Kidney epithelial cell (primary cell): Measurements from ENCODE around the gene OAS2. TPM values are rescaled to one million over a fixed set of nuclear protein-coding genes. Genes with fewer than 3 reads are reported as not detected.

ENCODE experiments used
- DNase-seq: peaks from one replicate; pipeline ENCODE4 v3.0.0-alpha.2; 2010; ENCODE audit warnings: low read depth
- H3K27me3 ChIP-seq: 2 replicates; pipeline ENCODE4 v1.6.0; 2011; ENCODE audit warnings: low read length; ENCODE audit not compliant: control insufficient read depth, insufficient read depth
- H3K36me3 ChIP-seq: 2 replicates; pipeline ENCODE4 v1.5.1; 2011; ENCODE audit warnings: low read length; ENCODE audit not compliant: control insufficient read depth, insufficient read depth
- H3K4me3 ChIP-seq: 2 replicates; pipeline ENCODE4 v1.5.1; 2011; ENCODE audit warnings: low read depth, mild to moderate bottlenecking, control low read depth, low read length
- total RNA-seq: library from RNA; depleted of rRNA; stranded (reverse); fragments of >200 nt; gene quantifications from 2 replicates; pipeline ENCODE4 v1.2.3, GENCODE V29; 2015
- TF ChIP-seq, protein P1 (sequence below): IDR thresholded peaks from 2 replicates; pipeline ENCODE4 v1.5.1; 2011; ENCODE audit warnings: mild to moderate bottlenecking, moderate library complexity, low read length, control low read depth, inconsistent platforms; ENCODE audit not compliant: insufficient read depth, poor library complexity, severe bottlenecking

Gene OAS2
- total RNA-seq, 1 donor from 2014 or later = 3.6 TPM

DNA sequence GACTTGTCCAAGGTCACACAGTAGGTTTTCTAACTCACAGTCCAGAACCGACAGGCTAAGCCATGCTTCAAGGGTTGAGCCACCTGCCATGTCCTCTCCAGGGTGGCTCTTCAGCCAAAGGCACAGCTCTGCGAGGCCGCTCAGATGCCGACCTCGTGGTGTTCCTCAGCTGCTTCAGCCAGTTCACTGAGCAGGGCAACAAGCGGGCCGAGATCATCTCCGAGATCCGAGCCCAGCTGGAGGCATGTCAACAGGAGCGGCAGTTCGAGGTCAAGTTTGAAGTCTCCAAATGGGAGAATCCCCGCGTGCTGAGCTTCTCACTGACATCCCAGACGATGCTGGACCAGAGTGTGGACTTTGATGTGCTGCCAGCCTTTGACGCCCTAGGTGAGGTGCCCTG lies 12.7 kb upstream of the OAS2 start:
- no peaks in the 10 kb centered on the region for H3K36me3 ChIP-seq
- TF ChIP-seq, protein P1, sequence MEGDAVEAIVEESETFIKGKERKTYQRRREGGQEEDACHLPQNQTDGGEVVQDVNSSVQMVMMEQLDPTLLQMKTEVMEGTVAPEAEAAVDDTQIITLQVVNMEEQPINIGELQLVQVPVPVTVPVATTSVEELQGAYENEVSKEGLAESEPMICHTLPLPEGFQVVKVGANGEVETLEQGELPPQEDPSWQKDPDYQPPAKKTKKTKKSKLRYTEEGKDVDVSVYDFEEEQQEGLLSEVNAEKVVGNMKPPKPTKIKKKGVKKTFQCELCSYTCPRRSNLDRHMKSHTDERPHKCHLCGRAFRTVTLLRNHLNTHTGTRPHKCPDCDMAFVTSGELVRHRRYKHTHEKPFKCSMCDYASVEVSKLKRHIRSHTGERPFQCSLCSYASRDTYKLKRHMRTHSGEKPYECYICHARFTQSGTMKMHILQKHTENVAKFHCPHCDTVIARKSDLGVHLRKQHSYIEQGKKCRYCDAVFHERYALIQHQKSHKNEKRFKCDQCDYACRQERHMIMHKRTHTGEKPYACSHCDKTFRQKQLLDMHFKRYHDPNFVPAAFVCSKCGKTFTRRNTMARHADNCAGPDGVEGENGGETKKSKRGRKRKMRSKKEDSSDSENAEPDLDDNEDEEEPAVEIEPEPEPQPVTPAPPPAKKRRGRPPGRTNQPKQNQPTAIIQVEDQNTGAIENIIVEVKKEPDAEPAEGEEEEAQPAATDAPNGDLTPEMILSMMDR = no peak
- no peak for DNase-seq
- H3K4me3 ChIP-seq = no peak overlapping the region
- H3K27me3 ChIP-seq = no peaks in the 10 kb centered on the region

DNA sequence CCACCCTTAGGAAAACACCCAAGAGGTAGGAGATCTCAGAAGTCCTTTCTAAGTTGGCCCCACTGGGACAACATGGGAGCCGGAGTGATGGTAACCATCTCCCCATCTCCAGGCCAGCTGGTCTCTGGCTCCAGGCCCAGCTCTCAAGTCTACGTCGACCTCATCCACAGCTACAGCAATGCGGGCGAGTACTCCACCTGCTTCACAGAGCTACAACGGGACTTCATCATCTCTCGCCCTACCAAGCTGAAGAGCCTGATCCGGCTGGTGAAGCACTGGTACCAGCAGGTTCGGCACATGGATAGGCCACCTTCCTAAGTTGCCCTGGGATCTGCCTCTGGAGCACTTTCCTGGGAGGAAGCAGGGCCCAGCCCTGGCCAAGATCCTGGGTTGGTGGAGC lies 11.0 kb upstream of the OAS2 start:
- Histone ChIP-seq H3K36me3 (no peaks in the 10 kb centered on the region), H3K4me3 (no peak overlapping the region), H3K27me3 (no peaks in the 10 kb centered on the region)
- DNase-seq = no peak
- TF ChIP-seq, protein P1 = no peak

DNA sequence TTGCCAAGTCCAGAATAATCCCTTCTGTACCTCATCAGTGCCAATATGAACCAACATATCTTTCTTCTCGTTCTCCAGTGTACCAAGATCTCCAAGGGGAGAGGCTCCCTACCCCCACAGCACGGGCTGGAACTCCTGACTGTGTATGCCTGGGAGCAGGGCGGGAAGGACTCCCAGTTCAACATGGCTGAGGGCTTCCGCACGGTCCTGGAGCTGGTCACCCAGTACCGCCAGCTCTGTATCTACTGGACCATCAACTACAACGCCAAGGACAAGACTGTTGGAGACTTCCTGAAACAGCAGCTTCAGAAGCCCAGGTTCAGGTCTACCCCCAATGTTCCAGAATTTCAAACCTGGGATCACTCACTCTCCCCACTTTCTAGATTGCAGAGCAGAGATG lies 10.5 kb upstream of the OAS2 start:
- DNase-seq = no peak
- H3K36me3 ChIP-seq = no peaks in the 10 kb centered on the region
- no peaks in the 10 kb centered on the region for H3K27me3 ChIP-seq
- H3K4me3 ChIP-seq = no peak overlapping the region
- TF ChIP-seq, protein P1 = no peak

DNA sequence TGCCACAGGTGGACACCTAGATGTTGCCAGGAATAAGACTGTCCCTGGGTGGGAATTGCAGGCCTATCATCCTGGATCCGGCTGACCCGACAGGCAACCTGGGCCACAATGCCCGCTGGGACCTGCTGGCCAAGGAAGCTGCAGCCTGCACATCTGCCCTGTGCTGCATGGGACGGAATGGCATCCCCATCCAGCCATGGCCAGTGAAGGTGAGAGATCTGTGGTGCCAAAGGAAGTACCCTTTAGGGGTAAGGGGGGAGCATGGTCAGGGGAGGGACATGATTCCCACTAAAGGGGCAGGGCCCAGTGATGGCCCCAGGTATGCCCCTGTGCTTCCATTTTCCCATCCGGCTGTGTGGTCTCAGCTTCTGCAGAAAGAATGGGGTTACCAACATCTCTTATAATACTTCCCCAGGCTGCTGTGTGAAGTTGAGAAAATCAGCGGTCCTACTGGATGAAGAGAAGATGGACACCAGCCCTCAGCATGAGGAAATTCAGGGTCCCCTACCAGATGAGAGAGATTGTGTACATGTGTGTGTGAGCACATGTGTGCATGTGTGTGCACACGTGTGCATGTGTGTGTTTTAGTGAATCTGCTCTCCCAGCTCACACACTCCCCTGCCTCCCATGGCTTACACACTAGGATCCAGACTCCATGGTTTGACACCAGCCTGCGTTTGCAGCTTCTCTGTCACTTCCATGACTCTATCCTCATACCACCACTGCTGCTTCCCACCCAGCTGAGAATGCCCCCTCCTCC lies 8.6 kb upstream of the OAS2 start:
- Histone ChIP-seq H3K27me3 (no peaks in the 10 kb centered on the region), H3K36me3 (no peaks in the 10 kb centered on the region), H3K4me3 (no peak overlapping the region)
- TF ChIP-seq, protein P1 = no peak
- DNase-seq = no peak

DNA sequence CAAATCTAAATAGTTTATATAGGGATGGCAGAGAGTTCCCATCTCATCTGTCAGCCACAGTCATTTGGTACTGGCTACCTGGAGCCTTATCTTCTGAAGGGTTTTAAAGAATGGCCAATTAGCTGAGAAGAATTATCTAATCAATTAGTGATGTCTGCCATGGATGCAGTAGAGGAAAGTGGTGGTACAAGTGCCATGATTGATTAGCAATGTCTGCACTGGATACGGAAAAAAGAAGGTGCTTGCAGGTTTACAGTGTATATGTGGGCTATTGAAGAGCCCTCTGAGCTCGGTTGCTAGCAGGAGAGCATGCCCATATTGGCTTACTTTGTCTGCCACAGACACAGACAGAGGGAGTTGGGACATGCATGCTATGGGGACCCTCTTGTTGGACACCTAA lies 7.9 kb upstream of the OAS2 start:
- Histone ChIP-seq H3K4me3 (no peak overlapping the region), H3K36me3 (no peaks in the 10 kb centered on the region), H3K27me3 (no peaks in the 10 kb centered on the region)
- TF ChIP-seq, protein P1 = no peak
- DNase-seq = no peak

DNA sequence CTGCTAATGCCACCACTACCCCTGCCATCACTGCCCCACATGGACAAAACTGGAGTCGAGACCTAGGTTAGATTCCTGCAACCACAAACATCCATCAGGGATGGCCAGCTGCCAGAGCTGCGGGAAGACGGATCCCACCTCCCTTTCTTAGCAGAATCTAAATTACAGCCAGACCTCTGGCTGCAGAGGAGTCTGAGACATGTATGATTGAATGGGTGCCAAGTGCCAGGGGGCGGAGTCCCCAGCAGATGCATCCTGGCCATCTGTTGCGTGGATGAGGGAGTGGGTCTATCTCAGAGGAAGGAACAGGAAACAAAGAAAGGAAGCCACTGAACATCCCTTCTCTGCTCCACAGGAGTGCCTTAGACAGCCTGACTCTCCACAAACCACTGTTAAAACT lies 7.1 kb upstream of the OAS2 start:
- Histone ChIP-seq H3K36me3 (no peaks in the 10 kb centered on the region), H3K27me3 (no peaks in the 10 kb centered on the region), H3K4me3 (no peak overlapping the region)
- TF ChIP-seq, protein P1 = no peak
- DNase-seq = no peak
